Hematopoietic multipotent progenitor cell treated with erythropoietin and hydrocortisone succinate and interleukin-3 and kit ligand, for 15 days (in vitro differentiated cells): ENCODE data around the gene SNX33.
"Not testable (repeated sequence)": the region's sequence is repeated elsewhere in the genome, so short reads cannot be mapped to it uniquely, and the experiment has no call there.

ENCODE experiments used
- DNase-seq: peaks from one replicate; pipeline ENCODE4 v3.0.0-alpha.2; 2015; ENCODE audit warnings: low spot score

SNX33 gene

GRCh38 chr15:75662823-75663519 is 15.3 kb downstream of the SNX33 start:
- no peak for DNase-seq

- DNase-seq: no peak
Measured at GRCh38 chr15:75663931-75664421, 16.3 kb downstream of the SNX33 start.

GRCh38 chr15:75666823-75667501 is 19.2 kb downstream of the SNX33 start:
- no peak for DNase-seq

GRCh38 chr15:75669191-75669878 is 21.6 kb downstream of the SNX33 start:
- DNase-seq: no peak

- no peak for DNase-seq
Measured at GRCh38 chr15:75669879-75670212, 22.1 kb downstream of the SNX33 start.

GRCh38 chr15:75671730-75672602 is 24.3 kb downstream of the SNX33 start:
- no peak for DNase-seq

- no peak for DNase-seq
Measured at GRCh38 chr15:75672646-75673425, 25.1 kb downstream of the SNX33 start.

GRCh38 chr15:75673426-75674235 is 25.9 kb downstream of the SNX33 start:
- no peak for DNase-seq

- DNase-seq: no peak
Measured at GRCh38 chr15:75674366-75674765, 26.7 kb downstream of the SNX33 start.

- DNase-seq: no peak
Measured at GRCh38 chr15:75675579-75676404, 28.1 kb downstream of the SNX33 start.

GRCh38 chr15:75676688-75677464 is 29.2 kb downstream of the SNX33 start:
- no peak for DNase-seq

GRCh38 chr15:75677465-75678323 is 30.0 kb downstream of the SNX33 start:
- no peak for DNase-seq

- not testable (repeated sequence) for DNase-seq
Measured at GRCh38 chr15:75678324-75678690, 30.6 kb downstream of the SNX33 start.

GRCh38 chr15:75680007-75680789 is 32.5 kb downstream of the SNX33 start:
- DNase-seq: no peak

- no peak for DNase-seq
Measured at GRCh38 chr15:75682181-75683135, 34.7 kb downstream of the SNX33 start.
